Mesendoderm (in vitro differentiated cells): ENCODE results near the gene LMF1.
A peak's percentile ranks its signal among the peaks of the same experiment; 100 is the strongest.

Experiments used
- DNase-seq: peaks from one replicate; pipeline ENCODE4 v3.0.0; 2013
- H2AK5ac ChIP-seq: 2 replicates; pipeline ENCODE4 v1.6.1; 2013; ENCODE audit warnings: low read length, inconsistent platforms
- H2BK120ac ChIP-seq: 2 replicates; pipeline ENCODE4 v1.6.1; 2013; ENCODE audit warnings: low read depth, mild to moderate bottlenecking, low read length, moderate library complexity, mixed read lengths
- H2BK15ac ChIP-seq: replicated peaks from 2 replicates; pipeline ENCODE4 v1.6.1; 2013; ENCODE audit warnings: low read depth, mild to moderate bottlenecking, moderate library complexity
- H2BK5ac ChIP-seq: 2 replicates; pipeline ENCODE4 v1.6.1; 2013; ENCODE audit warnings: low read length, inconsistent platforms
- H3K18ac ChIP-seq: 2 replicates; pipeline ENCODE4 v1.6.1; 2013; ENCODE audit warnings: mild to moderate bottlenecking, low read length, mixed read lengths
- H3K23ac ChIP-seq: one replicate; pipeline ENCODE4 v1.6.1; 2013; ENCODE audit warnings: low read length
- H3K27ac ChIP-seq: 2 replicates; pipeline ENCODE4 v1.5.1; 2013; ENCODE audit warnings: low read depth, mild to moderate bottlenecking, inconsistent platforms, low read length, moderate library complexity
- H3K27me3 ChIP-seq: 2 replicates; pipeline ENCODE4 v1.6.1; 2013; ENCODE audit warnings: low read length, control low read depth, mild to moderate bottlenecking, inconsistent platforms; ENCODE audit not compliant: insufficient read depth, poor library complexity
- H3K36me3 ChIP-seq: 2 replicates; pipeline ENCODE4 v1.6.1; 2013; ENCODE audit warnings: low read length, inconsistent platforms; ENCODE audit not compliant: control insufficient read depth, insufficient read depth
- H3K4ac ChIP-seq: one replicate; pipeline ENCODE4 v1.6.1; 2013; ENCODE audit warnings: low read depth, mild to moderate bottlenecking, low read length, moderate library complexity
- H3K4me1 ChIP-seq: 2 replicates; pipeline ENCODE4 v1.6.1; 2013; ENCODE audit warnings: low read depth, low read length, inconsistent platforms; ENCODE audit not compliant: control insufficient read depth
- H3K4me2 ChIP-seq: 2 replicates; pipeline ENCODE4 v1.6.1; 2013; ENCODE audit warnings: low read length
- H3K4me3 ChIP-seq: 2 replicates; pipeline ENCODE4 v1.5.1; 2013; ENCODE audit warnings: mild to moderate bottlenecking, low read length
- H3K56ac ChIP-seq: one replicate; pipeline ENCODE4 v1.6.1; 2013; ENCODE audit warnings: low read length
- H3K79me1 ChIP-seq: 2 replicates; pipeline ENCODE4 v1.6.1; 2013; ENCODE audit warnings: low read length, inconsistent platforms
- H3K79me2 ChIP-seq: 2 replicates; pipeline ENCODE4 v1.6.1; 2013; ENCODE audit warnings: mild to moderate bottlenecking, low read length; ENCODE audit not compliant: control insufficient read depth, insufficient read depth
- H3K9ac ChIP-seq: 2 replicates; pipeline ENCODE4 v1.6.1; 2013; ENCODE audit warnings: low read length, inconsistent platforms
- H4K5ac ChIP-seq: one replicate; pipeline ENCODE4 v1.6.1; 2013; ENCODE audit warnings: low read length
- H4K8ac ChIP-seq: one replicate; pipeline ENCODE4 v1.6.1; 2013; ENCODE audit warnings: low read depth, mild to moderate bottlenecking, control low read depth, low read length, moderate library complexity
- WGBS: extraction: QIAGEN DNeasy Blood & Tissue Kit; methylation state at CpG from one replicate; pipeline ENCODE4 v1.1.7; 2013; ENCODE audit warnings: low lambda C conversion rate, missing lambda C conversion rate; ENCODE audit not compliant: insufficient coverage; ENCODE audit errors: extremely low coverage; 5-methylcytosine and 5-hydroxymethylcytosine counted together

Gene LMF1

GRCh38 chr16:892536-893255 lies 78.1 kb downstream of the LMF1 start:
- Histone ChIP-seq H3K36me3 (no peaks in the 10 kb centered on the region), H3K56ac (no peak overlapping the region), H3K79me1 (no peaks in the 10 kb centered on the region), H3K9ac (no peak overlapping the region), H2BK15ac (no peak overlapping the region), H3K4me1 (no peaks in the 10 kb centered on the region), H3K23ac (no peak overlapping the region), H3K4me2 (no peak overlapping the region), H3K79me2 (no peaks in the 10 kb centered on the region), H2BK120ac (no peak overlapping the region), H3K27me3 (no peaks in the 10 kb centered on the region), H2AK5ac (no peak overlapping the region), H3K4ac (no peak overlapping the region), H3K18ac (no peak overlapping the region), H3K4me3 (no peak overlapping the region), H4K8ac (no peak overlapping the region), H3K27ac (no peak overlapping the region), H4K5ac (no peak overlapping the region), H2BK5ac (no peak overlapping the region)
- DNase-seq = peak; percentile 11
- whole genome bisulfite sequencing = no CpG with 5 or more reads among the region's 35 CpGs

GRCh38 chr16:892006-892405 lies 78.8 kb downstream of the LMF1 start:
- Histone ChIP-seq H3K23ac (no peak overlapping the region), H3K79me1 (no peaks in the 10 kb centered on the region), H3K4me3 (no peak overlapping the region), H4K5ac (no peak overlapping the region), H4K8ac (no peak overlapping the region), H2BK5ac (no peak overlapping the region), H3K27me3 (no peaks in the 10 kb centered on the region), H3K27ac (no peak overlapping the region), H3K4me2 (no peak overlapping the region), H2BK120ac (no peak overlapping the region), H3K18ac (no peak overlapping the region), H3K4me1 (peaks cover 2% of the 10 kb centered on the region), H3K9ac (no peak overlapping the region), H3K4ac (no peak overlapping the region), H3K56ac (no peak overlapping the region), H2AK5ac (no peak overlapping the region), H3K79me2 (no peaks in the 10 kb centered on the region), H2BK15ac (no peak overlapping the region), H3K36me3 (no peaks in the 10 kb centered on the region)
- DNase-seq = no peak
- no CpG with 5 or more reads among the region's 19 CpGs for WGBS

- Histone ChIP-seq H2AK5ac (no peak overlapping the region), H3K27ac (no peak overlapping the region), H3K23ac (no peak overlapping the region), H3K4ac (no peak overlapping the region), H2BK120ac (no peak overlapping the region), H3K27me3 (no peaks in the 10 kb centered on the region), H3K79me2 (no peaks in the 10 kb centered on the region), H3K9ac (no peak overlapping the region), H3K79me1 (no peaks in the 10 kb centered on the region), H4K5ac (no peak overlapping the region), H3K36me3 (no peaks in the 10 kb centered on the region), H4K8ac (no peak overlapping the region), H3K56ac (no peak overlapping the region), H2BK5ac (no peak overlapping the region), H3K4me3 (no peak overlapping the region), H3K4me1 (peaks cover 3% of the 10 kb centered on the region), H3K18ac (no peak overlapping the region), H2BK15ac (no peak overlapping the region), H3K4me2 (no peak overlapping the region)
- WGBS = no CpG with 5 or more reads among the region's 11 CpGs
- DNase-seq = no peak
Measured at GRCh38 chr16:891353-891740, 79.4 kb downstream of the LMF1 start.

GRCh38 chr16:890716-891352 lies 80.0 kb downstream of the LMF1 start:
- no peak overlapping the region for H4K8ac ChIP-seq
- no CpG with 5 or more reads among the region's 20 CpGs for WGBS
- no peak overlapping the region for H3K9ac ChIP-seq
- H3K56ac ChIP-seq = no peak overlapping the region
- no peak overlapping the region for H3K4ac ChIP-seq
- no peak overlapping the region for H3K27ac ChIP-seq
- no peak overlapping the region for H2BK5ac ChIP-seq
- H2BK15ac ChIP-seq = no peak overlapping the region
- H3K23ac ChIP-seq = no peak overlapping the region
- DNase-seq = no peak
- no peaks in the 10 kb centered on the region for H3K79me2 ChIP-seq
- H3K4me3 ChIP-seq = no peak overlapping the region
- no peak overlapping the region for H2AK5ac ChIP-seq
- no peaks in the 10 kb centered on the region for H3K79me1 ChIP-seq
- H3K18ac ChIP-seq = no peak overlapping the region
- H3K27me3 ChIP-seq = no peaks in the 10 kb centered on the region
- no peak overlapping the region for H3K4me2 ChIP-seq
- H3K36me3 ChIP-seq = no peaks in the 10 kb centered on the region
- no peak overlapping the region for H4K5ac ChIP-seq
- peaks cover 3% of the 10 kb centered on the region for H3K4me1 ChIP-seq
- no peak overlapping the region for H2BK120ac ChIP-seq

GRCh38 chr16:890217-890616 lies 80.6 kb downstream of the LMF1 start:
- H3K36me3 ChIP-seq = no peaks in the 10 kb centered on the region
- H3K4ac ChIP-seq = no peak overlapping the region
- no peak overlapping the region for H3K18ac ChIP-seq
- WGBS = no CpG with 5 or more reads among the region's 15 CpGs
- H3K27me3 ChIP-seq = no peaks in the 10 kb centered on the region
- H3K56ac ChIP-seq = no peak overlapping the region
- peaks cover 3% of the 10 kb centered on the region for H3K4me1 ChIP-seq
- DNase-seq = no peak
- no peak overlapping the region for H3K27ac ChIP-seq
- H2AK5ac ChIP-seq = no peak overlapping the region
- no peak overlapping the region for H2BK5ac ChIP-seq
- H3K4me2 ChIP-seq = no peak overlapping the region
- H4K8ac ChIP-seq = no peak overlapping the region
- no peak overlapping the region for H2BK120ac ChIP-seq
- no peak overlapping the region for H3K4me3 ChIP-seq
- H3K79me1 ChIP-seq = no peaks in the 10 kb centered on the region
- H3K9ac ChIP-seq = no peak overlapping the region
- H3K79me2 ChIP-seq = no peaks in the 10 kb centered on the region
- no peak overlapping the region for H4K5ac ChIP-seq
- H2BK15ac ChIP-seq = no peak overlapping the region
- no peak overlapping the region for H3K23ac ChIP-seq

- peaks cover 3% of the 10 kb centered on the region for H3K4me1 ChIP-seq
- H2BK15ac ChIP-seq = no peak overlapping the region
- no peaks in the 10 kb centered on the region for H3K27me3 ChIP-seq
- H4K8ac ChIP-seq = no peak overlapping the region
- H3K36me3 ChIP-seq = no peaks in the 10 kb centered on the region
- no peak overlapping the region for H3K4ac ChIP-seq
- no peak overlapping the region for H3K56ac ChIP-seq
- WGBS = no CpG with 5 or more reads among the region's 11 CpGs
- no peak overlapping the region for H2BK120ac ChIP-seq
- H3K79me2 ChIP-seq = no peaks in the 10 kb centered on the region
- no peak overlapping the region for H3K27ac ChIP-seq
- no peak for DNase-seq
- H3K18ac ChIP-seq = no peak overlapping the region
- H3K4me3 ChIP-seq = no peak overlapping the region
- no peak overlapping the region for H4K5ac ChIP-seq
- H3K4me2 ChIP-seq = no peak overlapping the region
- no peak overlapping the region for H2BK5ac ChIP-seq
- no peaks in the 10 kb centered on the region for H3K79me1 ChIP-seq
- H3K9ac ChIP-seq = no peak overlapping the region
- H2AK5ac ChIP-seq = no peak overlapping the region
- H3K23ac ChIP-seq = no peak overlapping the region
Measured at GRCh38 chr16:889586-889985, 81.2 kb downstream of the LMF1 start.
